GM12874 (cell line): Measurements from ENCODE around the gene DMD.

Source experiments
- TF ChIP-seq, protein P1 (sequence below): IDR thresholded peaks from 2 replicates; pipeline ENCODE4 v1.5.1; 2011; ENCODE audit warnings: low read depth, mild to moderate bottlenecking, control low read depth, low read length, moderate library complexity; ENCODE audit not compliant: insufficient read depth

Gene DMD

DNA sequence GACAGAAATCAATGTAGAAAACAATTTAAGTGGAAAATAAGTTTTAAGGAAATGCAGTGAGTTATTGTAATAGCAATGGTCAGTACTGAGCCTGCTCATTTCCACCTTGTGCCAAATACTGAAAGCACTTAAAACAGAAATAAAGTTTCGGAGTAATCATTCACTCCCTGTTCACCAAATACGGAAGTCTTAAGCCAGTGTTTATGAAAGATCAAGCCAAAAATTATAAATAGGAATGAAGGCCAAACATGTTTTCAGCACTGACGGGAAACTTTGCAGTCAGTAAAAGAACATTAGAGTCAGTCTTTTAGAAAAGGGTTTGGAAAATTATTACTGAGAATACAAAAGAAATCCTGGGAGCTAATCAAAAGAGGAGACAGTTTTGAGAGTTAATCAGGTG lies 178.6 kb downstream of the DMD start:
- TF ChIP-seq, protein P1, sequence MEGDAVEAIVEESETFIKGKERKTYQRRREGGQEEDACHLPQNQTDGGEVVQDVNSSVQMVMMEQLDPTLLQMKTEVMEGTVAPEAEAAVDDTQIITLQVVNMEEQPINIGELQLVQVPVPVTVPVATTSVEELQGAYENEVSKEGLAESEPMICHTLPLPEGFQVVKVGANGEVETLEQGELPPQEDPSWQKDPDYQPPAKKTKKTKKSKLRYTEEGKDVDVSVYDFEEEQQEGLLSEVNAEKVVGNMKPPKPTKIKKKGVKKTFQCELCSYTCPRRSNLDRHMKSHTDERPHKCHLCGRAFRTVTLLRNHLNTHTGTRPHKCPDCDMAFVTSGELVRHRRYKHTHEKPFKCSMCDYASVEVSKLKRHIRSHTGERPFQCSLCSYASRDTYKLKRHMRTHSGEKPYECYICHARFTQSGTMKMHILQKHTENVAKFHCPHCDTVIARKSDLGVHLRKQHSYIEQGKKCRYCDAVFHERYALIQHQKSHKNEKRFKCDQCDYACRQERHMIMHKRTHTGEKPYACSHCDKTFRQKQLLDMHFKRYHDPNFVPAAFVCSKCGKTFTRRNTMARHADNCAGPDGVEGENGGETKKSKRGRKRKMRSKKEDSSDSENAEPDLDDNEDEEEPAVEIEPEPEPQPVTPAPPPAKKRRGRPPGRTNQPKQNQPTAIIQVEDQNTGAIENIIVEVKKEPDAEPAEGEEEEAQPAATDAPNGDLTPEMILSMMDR: no peak

DNA sequence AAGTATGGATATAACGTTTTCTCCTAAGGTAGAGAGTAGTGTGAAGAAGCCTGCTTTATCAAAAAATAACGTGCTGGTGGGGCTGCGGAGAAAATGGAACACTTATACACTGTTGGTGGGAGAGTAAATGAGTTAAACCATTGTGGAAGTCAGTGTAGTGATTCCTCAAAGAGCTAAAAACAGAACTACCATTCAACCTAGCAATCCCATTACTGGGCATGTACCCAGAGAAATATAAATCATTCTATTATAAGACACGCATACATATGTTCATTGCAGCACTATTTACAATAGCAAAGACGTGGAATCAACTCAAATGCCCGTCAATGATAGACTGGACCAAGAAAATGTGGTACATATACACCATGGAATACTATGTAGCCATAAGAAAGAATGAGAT lies 196.4 kb downstream of the DMD start:
- TF ChIP-seq, protein P1: no peak

DNA sequence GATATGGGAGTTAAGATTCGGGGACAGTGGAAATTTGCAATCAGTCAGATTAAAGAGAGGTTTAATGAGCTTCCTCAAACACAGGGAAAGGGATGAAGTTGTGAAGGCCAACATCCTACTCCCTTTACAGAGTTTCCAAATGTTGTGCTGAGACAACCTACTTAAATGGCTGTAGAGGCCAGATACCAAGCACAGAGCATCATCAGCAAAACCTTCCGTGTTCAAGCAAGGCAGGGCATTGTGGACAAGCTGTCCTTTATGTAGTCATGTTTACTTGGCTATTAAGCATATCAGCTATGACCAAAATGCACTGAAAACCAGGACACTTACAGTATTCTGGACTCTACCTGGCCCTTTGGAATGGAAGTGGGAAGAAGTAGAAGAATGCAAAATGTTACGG lies 197.3 kb downstream of the DMD start:
- TF ChIP-seq, protein P1: no peak

DNA sequence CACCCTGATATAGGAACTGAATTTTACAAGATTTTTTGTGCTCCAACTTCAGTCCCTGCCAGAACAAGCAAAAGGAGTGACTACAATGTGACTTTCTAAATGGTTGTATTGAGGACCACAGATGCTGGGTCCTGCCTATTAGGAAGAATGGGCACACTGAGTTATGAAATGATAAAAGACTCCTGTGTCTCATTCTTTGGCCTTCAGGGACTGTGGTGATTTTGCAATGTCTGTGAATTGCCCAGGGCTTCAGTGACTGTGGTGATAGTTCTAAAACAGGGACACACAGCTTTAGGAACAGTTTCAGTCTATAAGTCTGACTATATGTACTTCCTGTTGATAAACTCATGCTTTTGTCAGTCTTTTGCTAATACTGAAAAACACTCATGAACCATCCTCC lies 210.2 kb downstream of the DMD start:
- TF ChIP-seq, protein P1: no peak

DNA sequence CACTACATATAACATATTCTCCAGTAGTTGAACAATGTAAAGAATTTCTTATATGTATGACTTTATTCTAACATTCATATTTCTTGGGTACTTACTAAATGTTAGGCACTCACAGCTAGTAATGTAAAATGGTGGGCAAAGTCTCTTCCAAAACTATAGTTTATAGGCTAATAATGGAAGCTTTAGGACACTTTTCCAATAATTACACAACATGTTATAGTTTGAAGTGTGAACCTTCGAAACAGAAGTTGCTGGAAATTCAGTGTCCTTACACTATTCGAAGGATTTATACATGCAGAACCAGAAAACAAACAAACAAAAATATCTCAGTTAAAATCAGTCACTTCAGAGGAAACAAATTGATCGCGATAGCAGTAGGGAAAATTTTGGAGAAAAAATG lies 212.6 kb downstream of the DMD start:
- TF ChIP-seq, protein P1: no peak

DNA sequence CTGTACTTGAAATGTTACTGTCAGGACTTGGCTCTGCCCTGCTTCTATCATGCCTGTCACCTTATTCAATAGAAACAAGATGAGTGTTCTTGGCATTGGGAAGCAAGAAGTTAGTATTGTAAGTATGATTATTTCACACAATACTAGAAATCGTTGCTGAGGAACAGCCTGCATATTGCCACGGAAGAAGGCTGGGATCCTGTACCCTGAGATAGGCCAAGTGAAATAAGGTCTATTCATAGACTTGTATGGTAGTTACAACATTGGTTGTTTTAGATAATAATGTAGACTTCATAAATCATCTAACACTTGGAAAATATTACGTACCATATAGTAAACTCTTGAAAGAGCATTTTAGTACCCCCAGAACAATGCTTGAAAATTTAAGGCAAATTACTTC lies 215.9 kb downstream of the DMD start:
- TF ChIP-seq, protein P1: no peak

DNA sequence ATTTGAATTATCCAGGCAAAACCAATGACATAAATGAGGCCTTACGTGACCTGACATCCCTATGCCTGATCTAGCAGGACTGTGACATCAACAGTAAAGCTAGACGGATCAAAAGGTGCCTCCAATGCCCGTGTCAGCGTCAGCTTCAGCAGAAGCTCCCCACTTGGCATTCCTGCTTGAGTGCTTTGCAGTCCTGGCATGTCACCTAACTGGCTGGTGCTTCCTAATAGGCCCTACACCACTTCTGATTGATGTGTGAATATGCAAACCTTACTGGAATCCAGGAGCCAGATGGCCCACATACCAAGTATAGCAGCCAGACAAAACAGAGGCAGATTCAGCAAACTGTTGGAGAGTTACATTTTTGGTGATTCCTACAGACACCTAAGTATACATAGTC lies 224.2 kb downstream of the DMD start:
- TF ChIP-seq, protein P1: no peak

DNA sequence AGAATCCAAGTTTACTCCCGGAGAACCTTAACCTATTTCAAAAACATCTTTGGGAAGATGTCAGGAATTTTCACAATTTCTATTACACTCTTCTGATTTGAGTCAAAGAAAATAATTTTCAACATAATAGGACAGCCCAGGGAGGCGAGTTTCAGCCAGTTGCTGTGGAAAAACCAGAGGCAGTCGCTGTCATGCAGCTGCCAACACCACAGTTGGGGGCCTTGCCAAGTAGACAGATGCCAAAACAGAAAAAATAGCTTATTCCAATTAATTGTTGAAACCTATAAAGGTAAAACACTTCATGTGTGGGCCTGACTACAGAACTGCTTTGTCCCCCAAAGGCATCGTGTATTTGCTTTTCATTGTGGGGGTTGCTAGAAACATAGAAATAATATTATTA lies 225.8 kb downstream of the DMD start:
- TF ChIP-seq, protein P1: no peak
